Activated T-helper 17 cell treated with anti-CD3 and anti-CD28 coated beads, Interleukin-2, amount 50 U/mL, for 72 hours (primary cell): Measurements from ENCODE around the gene CDX1. TPM values are rescaled to one million over a fixed set of nuclear protein-coding genes. Genes with fewer than 3 reads are reported as not detected.

Experiments used
- ATAC-seq: fragments of 150-1000 bp; cut with Tn5 transposase; replicated peaks from 2 replicates; pipeline ENCODE4 v1.10.0; 2021; ENCODE audit warnings: mild to moderate bottlenecking, moderate library complexity
- H3K27ac Mint-ChIP-seq: one replicate; pipeline ENCODE4 v1.8.0; 2022; ENCODE audit warnings: mixed read lengths
- H3K27me3 Mint-ChIP-seq: one replicate; pipeline ENCODE4 v1.8.0; 2022; ENCODE audit warnings: mixed read lengths
- H3K36me3 Mint-ChIP-seq: one replicate; pipeline ENCODE4 v1.8.0; 2022; ENCODE audit warnings: low read depth, mild to moderate bottlenecking, mixed read lengths
- H3K4me1 Mint-ChIP-seq: one replicate; pipeline ENCODE4 v1.8.0; 2022; ENCODE audit warnings: mixed read lengths
- H3K4me3 Mint-ChIP-seq: one replicate; pipeline ENCODE4 v1.8.0; 2022; ENCODE audit warnings: mild to moderate bottlenecking, mixed read lengths
- H3K9me3 Mint-ChIP-seq: one replicate; pipeline ENCODE4 v1.8.0; 2022; ENCODE audit warnings: mixed read lengths
- total RNA-seq, 2 donors: library from RNA; stranded (reverse); gene quantifications; one replicate each; pipeline ENCODE4 v1.2.3, GENCODE V29; 2022

CDX1 gene
- total RNA-seq, 2 donors from 2014 or later = not detected

DNA sequence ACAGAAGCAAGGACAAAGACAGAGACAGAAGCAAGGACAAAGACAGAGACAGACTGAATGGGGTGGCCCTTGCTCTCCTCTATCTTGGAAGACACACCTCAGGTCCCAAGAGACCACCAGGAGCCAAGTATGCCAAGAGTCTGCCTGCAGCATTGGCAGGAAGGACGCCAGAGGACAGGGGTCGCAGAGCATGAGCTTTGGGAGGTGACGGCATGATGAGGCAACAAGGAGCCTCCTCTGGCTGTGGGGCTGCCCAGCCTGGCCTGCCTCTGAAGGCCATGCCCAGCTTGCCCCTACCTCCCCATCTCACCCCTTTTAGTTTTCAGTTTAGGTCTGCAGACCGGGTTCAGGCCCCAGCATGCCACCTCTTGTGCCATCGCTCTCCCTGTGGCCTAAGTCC is 28.6 kb upstream of the CDX1 start:
- H3K27ac Mint-ChIP-seq = no peak overlapping the region
- H3K4me3 Mint-ChIP-seq = no peak overlapping the region
- no peaks in the 10 kb centered on the region for H3K27me3 Mint-ChIP-seq
- H3K4me1 Mint-ChIP-seq = no peaks in the 10 kb centered on the region
- no peaks in the 10 kb centered on the region for H3K36me3 Mint-ChIP-seq
- no peaks in the 10 kb centered on the region for H3K9me3 Mint-ChIP-seq
- no peak for ATAC-seq

DNA sequence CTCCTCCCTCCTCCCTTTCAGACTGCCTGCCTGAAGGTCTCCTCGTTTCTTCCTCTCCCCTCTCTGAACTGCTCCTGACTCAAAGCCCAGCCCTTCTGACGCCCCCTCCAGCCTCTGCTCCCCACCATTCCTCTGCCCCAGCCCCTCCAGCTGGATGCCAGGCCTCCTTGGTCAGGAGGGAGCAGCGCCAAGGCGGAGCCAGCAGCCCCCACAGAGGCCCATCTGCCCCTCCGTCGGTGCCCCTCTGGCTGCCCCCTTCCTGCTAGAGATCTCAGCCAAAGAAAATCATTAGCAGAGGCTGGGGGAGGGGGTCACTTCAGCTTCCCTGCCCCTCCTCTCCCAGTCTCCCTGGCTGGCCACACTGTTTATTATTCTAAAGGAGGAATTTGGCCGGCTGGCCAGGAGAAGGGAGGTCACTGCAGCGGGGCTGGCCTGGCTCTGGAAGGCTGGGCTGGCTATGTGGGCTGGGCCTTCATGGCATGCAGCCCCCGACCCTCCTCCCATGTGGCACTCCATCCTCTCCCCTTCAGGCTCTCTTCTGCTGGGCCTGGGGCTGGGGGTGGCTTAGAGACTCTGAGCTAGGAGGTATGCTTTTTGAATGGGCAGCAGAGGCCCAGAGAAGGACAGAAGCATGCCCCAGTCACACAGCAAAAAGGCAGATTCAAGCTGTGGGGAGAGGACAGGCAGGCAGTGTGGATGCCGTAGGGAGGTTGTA is 27.9 kb upstream of the CDX1 start:
- no peak overlapping the region for H3K27ac Mint-ChIP-seq
- H3K27me3 Mint-ChIP-seq = no peaks in the 10 kb centered on the region
- no peak overlapping the region for H3K4me3 Mint-ChIP-seq
- no peaks in the 10 kb centered on the region for H3K36me3 Mint-ChIP-seq
- no peak for ATAC-seq
- H3K9me3 Mint-ChIP-seq = no peaks in the 10 kb centered on the region
- H3K4me1 Mint-ChIP-seq = no peaks in the 10 kb centered on the region

DNA sequence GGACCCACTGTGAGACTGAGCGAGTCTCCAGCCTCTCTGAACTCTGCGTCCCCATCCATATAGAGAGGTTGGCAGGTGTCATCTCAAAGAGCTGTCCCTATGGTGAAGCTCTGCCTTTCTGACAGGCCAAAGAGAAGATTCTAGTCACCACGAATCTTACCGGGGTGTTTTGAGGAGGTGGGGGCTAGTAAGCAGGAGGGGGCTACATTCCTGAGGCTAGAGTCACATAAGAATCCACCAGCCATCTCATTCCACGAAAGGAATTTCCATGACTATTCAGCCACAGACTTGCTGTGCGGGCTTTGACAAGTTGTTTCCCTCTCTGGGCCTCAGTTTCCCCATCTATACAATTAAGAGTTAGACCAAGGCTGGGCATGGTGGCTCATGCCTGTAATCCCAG is 27.2 kb upstream of the CDX1 start:
- Mint-ChIP-seq H3K27ac (no peak overlapping the region), H3K36me3 (no peaks in the 10 kb centered on the region), H3K27me3 (no peaks in the 10 kb centered on the region), H3K9me3 (no peaks in the 10 kb centered on the region), H3K4me3 (no peak overlapping the region), H3K4me1 (no peaks in the 10 kb centered on the region)
- no peak for ATAC-seq

DNA sequence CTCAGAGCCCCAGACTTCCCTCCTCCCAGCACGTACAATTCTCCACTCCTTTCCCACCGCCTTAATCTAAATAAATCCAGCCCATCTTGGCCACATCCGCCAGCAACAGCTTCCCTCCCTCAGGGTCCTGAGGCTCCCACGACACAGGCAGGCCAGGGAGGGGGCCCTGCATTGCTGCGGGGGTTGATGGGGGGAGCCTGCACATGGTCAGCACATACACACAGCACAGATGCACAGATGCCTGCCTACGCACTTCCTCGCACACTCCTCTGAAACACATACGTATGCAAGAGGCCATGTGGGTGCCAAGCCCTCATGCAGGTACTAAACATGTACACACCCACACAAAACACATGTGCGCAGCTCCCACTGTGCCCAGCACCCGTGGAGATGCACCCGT is 25.7 kb upstream of the CDX1 start:
- H3K27ac Mint-ChIP-seq = no peak overlapping the region
- no peaks in the 10 kb centered on the region for H3K4me1 Mint-ChIP-seq
- ATAC-seq = no peak
- no peak overlapping the region for H3K4me3 Mint-ChIP-seq
- H3K36me3 Mint-ChIP-seq = no peaks in the 10 kb centered on the region
- peaks cover 5% of the 10 kb centered on the region for H3K27me3 Mint-ChIP-seq
- no peaks in the 10 kb centered on the region for H3K9me3 Mint-ChIP-seq

DNA sequence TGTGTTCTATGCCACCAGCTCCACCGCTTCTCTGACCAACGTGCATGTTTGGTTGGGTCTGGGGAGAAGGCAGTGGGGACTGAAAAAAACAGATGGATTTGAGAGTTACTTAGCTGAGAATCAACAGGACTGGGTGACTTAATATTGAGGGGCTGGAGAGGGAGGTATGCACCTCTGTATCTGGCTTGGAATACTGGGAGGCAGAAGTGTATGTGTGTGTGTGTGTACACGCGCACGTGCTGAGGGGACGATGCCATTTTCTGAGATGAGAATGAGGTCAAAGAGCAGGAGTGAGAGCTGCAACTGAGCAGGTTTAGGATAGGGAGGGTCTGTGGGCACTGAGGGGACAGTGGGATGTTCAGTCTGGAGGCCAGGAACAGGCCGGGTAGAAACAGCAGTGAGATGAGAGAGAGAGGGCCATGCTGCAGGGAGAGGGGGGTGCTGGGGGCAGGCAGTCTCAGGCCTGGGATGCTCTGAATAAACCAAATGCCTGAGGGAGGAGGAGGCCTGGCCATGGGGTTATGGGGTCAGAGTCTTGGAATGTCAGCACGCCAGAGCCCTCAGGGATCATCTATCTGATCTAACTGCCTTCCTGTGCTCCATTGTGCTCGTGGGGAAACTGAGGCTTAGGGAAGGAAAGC is 24.9 kb upstream of the CDX1 start:
- Mint-ChIP-seq H3K27me3 (peaks cover 6% of the 10 kb centered on the region), H3K27ac (no peak overlapping the region), H3K36me3 (no peaks in the 10 kb centered on the region), H3K4me3 (no peak overlapping the region), H3K9me3 (no peaks in the 10 kb centered on the region), H3K4me1 (no peaks in the 10 kb centered on the region)
- ATAC-seq = no peak

DNA sequence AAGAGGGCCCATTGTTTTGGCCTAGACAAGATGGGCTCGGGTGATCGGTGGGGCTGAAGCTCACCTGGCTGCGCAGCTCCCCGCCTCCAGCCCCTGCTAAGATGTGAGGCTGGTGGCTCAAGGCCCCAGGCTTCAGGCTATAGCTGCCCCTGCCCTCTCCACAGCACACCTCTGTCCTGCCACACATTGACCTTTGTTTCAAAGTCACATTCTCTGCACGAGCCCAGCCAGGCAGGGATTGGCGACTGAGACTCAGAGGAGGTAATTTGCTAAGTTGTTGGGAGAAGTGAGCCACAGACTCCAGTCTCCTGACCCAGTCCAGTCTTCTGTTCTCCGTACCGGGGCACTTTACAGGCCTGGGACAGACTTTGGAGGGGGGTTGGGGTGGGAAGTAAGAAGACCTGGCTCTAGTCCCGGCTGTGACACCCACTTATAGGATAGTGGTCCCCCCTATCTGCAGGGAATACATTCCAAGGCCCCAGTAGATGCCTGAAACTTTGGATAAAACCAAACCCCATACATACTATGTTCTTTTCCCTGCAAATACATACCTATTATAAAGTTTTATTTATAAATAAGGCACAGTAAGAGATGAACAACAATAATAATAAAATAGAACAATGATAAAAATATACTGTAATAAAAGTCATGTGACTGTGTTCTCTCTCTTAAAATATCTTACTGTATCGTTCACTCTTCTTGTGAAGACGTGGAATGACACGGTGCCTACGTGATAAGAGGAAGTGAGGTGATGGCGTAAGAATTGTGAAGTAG is 24.2 kb upstream of the CDX1 start:
- no peak for ATAC-seq
- H3K27me3 Mint-ChIP-seq = peaks cover 6% of the 10 kb centered on the region
- no peaks in the 10 kb centered on the region for H3K9me3 Mint-ChIP-seq
- H3K4me3 Mint-ChIP-seq = no peak overlapping the region
- no peaks in the 10 kb centered on the region for H3K4me1 Mint-ChIP-seq
- H3K36me3 Mint-ChIP-seq = no peaks in the 10 kb centered on the region
- H3K27ac Mint-ChIP-seq = no peak overlapping the region

DNA sequence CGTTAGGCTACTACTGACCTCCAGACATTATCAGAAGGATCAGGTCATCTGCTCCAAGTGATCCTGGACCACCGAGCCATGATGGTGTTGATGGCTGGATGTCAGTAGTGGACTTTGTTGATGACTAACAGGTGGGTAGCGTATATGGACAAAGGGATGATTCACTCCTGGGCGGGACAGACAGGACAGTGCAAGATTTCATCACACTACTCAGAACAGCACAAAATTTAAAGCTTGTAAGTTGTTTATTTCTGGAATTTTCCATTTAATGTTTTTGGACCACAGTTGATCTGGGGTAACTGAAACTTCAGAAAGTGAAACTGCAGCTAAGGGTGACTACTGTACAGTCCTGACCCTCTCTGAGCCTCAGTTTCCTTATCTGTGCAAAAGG is 23.6 kb upstream of the CDX1 start:
- Mint-ChIP-seq H3K27ac (no peak overlapping the region), H3K36me3 (no peaks in the 10 kb centered on the region), H3K27me3 (peaks cover 6% of the 10 kb centered on the region), H3K4me1 (no peaks in the 10 kb centered on the region), H3K9me3 (no peaks in the 10 kb centered on the region), H3K4me3 (no peak overlapping the region)
- ATAC-seq = no peak

DNA sequence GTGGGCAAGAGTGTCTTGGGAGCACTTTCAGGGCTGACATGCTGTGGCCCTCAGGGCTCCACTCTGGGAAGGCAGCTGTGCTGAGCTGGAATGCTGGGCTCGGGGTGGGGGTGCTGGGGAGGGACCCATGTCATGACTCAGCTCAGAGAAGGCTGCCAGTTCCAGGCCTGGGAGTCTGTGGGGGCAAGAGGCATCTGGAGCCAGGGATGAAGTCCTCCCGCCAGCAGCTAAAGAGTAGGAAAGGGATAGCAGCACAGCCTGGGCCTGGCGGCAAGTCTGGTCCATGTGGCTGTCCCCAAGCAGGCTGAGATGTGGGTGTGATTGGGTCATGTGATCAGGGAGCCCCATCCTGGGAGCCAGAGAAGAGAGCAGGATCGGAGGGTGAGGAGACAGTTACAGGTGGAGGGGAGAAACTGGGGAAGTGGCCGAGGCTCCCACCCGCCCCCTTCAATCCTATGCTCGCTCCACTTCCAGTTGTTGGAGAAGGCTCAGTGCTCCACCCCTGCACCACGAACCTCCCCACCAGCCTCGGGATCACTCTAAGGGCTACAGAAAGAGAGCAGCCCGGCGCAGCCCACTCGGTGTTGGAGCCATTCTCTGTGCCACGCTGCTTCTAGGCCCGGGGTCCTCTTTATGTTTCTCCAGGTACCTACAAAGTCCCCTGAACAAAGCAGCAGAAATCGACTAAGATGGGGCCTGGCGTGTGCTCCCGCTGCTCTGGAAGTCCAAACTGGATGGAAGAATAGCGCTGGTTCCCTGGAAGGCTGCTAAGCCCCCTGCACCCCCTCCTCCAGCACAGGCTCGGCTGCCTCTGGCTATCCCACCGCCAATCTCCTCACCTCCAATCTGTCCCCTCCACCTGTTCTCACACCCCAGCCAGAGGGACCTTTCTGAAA is 23.0 kb upstream of the CDX1 start:
- ATAC-seq = no peak
- H3K27ac Mint-ChIP-seq = no peak overlapping the region

DNA sequence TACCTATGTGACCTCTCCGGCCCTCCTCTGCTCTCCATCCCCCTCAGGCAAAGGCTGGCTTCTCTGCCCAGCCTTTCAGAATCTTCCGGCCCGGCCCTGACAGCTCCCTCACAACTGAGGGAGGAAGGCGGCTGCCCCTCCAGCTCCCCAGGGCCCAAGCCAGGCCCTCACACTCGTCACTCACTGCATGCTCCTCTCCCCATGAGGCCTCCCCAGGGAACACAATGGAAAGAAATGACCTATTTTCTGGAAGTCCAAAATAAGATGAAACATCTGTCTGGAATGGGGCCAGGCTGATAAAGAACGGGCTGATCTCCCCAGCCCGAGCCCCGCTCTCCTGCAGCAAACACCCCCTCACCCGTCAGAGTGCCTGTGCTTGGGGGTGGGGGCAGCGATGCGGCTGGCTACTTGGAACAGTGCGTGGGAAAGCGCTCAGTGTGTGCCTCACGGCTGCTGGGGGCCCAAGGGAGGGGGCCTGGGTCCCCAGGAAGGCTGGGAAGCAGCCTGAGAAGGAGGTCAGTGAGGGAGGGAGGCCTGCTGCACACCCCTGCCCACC is 22.3 kb upstream of the CDX1 start:
- Mint-ChIP-seq H3K4me1 (no peaks in the 10 kb centered on the region), H3K27me3 (peaks cover 6% of the 10 kb centered on the region), H3K9me3 (no peaks in the 10 kb centered on the region), H3K27ac (no peak overlapping the region), H3K36me3 (no peaks in the 10 kb centered on the region), H3K4me3 (no peak overlapping the region)
- no peak for ATAC-seq

More for the DNA sequence above, 23.0 kb upstream of the CDX1 start:
- Mint-ChIP-seq H3K27me3 (peaks cover 6% of the 10 kb centered on the region), H3K4me1 (no peaks in the 10 kb centered on the region), H3K9me3 (no peaks in the 10 kb centered on the region), H3K4me3 (no peak overlapping the region), H3K36me3 (no peaks in the 10 kb centered on the region)

DNA sequence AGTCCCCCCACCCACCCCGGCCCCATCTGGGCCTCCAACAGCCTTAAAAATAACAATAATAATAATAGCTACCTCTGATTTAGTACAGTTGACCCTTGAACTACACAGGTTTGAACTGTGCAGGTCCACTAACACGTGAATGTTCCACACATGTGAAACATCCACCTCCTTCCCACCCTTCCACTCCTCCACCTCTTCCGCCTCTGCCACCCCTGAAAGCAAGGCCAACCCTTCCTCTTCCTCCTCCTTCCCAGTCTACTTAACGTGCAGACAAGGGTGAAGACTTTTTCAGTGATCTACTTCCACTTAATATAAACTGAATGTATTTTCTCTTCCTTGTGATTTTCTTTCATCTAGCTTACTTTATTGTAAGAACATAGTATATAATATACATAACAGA is 21.7 kb upstream of the CDX1 start:
- Mint-ChIP-seq H3K4me3 (no peak overlapping the region), H3K27me3 (peaks cover 6% of the 10 kb centered on the region), H3K36me3 (no peaks in the 10 kb centered on the region), H3K4me1 (no peaks in the 10 kb centered on the region), H3K9me3 (no peaks in the 10 kb centered on the region), H3K27ac (no peak overlapping the region)
- ATAC-seq = no peak

DNA sequence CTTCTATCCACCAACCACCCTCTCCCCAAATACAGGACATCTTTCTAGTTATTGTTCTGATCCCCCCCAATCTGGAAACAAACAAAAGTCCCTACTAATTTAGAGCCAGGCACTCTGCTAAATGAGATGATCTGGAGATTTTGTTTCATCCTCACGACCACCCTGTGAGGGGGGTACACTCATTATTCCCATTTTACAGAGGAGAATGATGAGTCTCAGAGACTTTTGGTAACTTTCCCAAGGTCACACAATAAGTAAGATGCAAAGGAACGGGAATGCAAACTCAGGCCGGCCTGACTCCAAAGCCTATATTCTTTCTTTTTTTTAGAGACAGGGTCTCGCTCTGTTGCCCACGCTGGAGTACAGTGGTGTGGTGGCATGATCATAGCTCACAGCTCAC is 20.3 kb upstream of the CDX1 start:
- Mint-ChIP-seq H3K27me3 (peaks cover 6% of the 10 kb centered on the region), H3K9me3 (no peaks in the 10 kb centered on the region), H3K36me3 (no peaks in the 10 kb centered on the region), H3K4me1 (no peaks in the 10 kb centered on the region), H3K27ac (no peak overlapping the region), H3K4me3 (no peak overlapping the region)
- no peak for ATAC-seq

DNA sequence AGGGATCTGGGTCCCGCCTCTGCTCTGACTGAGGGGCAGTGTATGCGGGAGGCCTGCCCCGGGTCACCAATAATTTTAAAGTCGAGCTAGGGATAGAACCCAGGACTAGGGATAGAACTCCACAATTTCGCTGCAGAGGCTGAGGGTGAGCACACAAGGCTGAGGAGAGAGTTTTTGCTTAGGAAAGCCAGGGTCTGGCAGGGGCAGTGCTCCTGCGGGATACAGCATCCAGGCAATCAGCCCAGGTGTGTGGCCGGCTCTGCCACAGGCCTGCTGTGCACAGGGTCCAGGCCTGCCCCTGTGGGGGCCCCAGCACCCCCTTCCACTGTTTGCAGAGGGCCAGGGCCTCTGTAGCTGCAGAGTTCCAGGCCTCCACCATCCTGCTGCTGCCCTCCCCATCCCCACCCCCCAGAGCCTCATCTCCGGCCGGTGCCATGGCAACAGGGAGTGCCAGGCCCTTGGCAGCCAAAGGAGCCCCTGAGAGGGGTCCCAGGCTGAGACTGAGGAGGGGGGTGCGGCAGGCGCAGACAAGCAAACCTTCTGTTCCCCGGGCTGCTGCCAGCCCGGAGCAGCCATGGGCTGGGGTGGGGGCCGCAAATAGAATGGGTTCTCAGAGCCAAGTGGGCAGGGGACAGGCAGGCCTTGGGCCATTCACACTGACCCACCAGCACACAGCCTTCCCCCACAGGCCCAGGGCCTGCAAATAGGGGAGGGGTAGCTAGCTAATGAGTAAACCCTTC is 19.5 kb upstream of the CDX1 start:
- ATAC-seq = no peak
- H3K4me3 Mint-ChIP-seq = no peak overlapping the region
- H3K9me3 Mint-ChIP-seq = no peaks in the 10 kb centered on the region
- H3K36me3 Mint-ChIP-seq = no peaks in the 10 kb centered on the region
- H3K4me1 Mint-ChIP-seq = no peaks in the 10 kb centered on the region
- H3K27ac Mint-ChIP-seq = no peak overlapping the region
- H3K27me3 Mint-ChIP-seq = peaks cover 6% of the 10 kb centered on the region

DNA sequence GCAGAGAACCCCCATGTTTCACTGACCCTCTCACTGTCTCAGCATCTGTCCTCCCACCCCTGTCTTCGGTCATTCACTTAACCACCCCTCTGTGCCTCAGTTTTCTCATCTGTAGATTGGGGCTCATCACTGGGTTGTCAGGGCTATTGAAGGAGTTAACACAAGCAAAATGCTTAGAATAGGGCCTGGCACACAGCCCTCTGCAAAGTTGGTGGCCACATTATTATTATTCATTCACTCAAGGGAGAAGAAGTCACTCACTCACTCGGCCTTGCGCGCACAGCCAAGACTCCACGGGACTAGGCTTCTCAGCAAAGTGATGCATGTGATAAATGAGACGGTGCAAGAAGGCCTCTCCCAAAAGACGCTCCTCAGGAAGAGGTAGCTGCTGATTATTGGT is 18.9 kb upstream of the CDX1 start:
- Mint-ChIP-seq H3K27ac (no peak overlapping the region), H3K4me1 (no peaks in the 10 kb centered on the region), H3K9me3 (no peaks in the 10 kb centered on the region)

More for the DNA sequence above, 18.9 kb upstream of the CDX1 start:
- peaks cover 6% of the 10 kb centered on the region for H3K27me3 Mint-ChIP-seq
- no peaks in the 10 kb centered on the region for H3K36me3 Mint-ChIP-seq
- no peak for ATAC-seq
- no peak overlapping the region for H3K4me3 Mint-ChIP-seq
